GM19372 (cell line): ENCODE results near the gene SRGN.

ENCODE experiments used
- ATAC-seq: cut with Tn5 transposase; IDR thresholded peaks from one replicate; pipeline ENCODE4 v1.9.1; 2021; ENCODE audit warnings: mild to moderate bottlenecking, low read depth, moderate library complexity; ENCODE audit not compliant: unreplicated experiment

Gene SRGN

GRCh38 chr10:69089638-69090599 is 2.0 kb downstream of the SRGN start:
- peak; percentile 37 for ATAC-seq

GRCh38 chr10:69090685-69091084 is 2.8 kb downstream of the SRGN start:
- no peak for ATAC-seq

GRCh38 chr10:69091143-69091651 is 3.3 kb downstream of the SRGN start:
- ATAC-seq, result no peak

- no peak for ATAC-seq
Measured at GRCh38 chr10:69092959-69093850, 5.3 kb downstream of the SRGN start.

GRCh38 chr10:69093933-69094332 is 6.0 kb downstream of the SRGN start:
- ATAC-seq, result no peak

GRCh38 chr10:69096045-69096444 is 8.1 kb downstream of the SRGN start:
- ATAC-seq, result no peak

- no peak for ATAC-seq
Measured at GRCh38 chr10:69097729-69098128, 9.8 kb downstream of the SRGN start.

- ATAC-seq, result no peak
Measured at GRCh38 chr10:69100136-69100872, 12.4 kb downstream of the SRGN start.

- ATAC-seq, result no peak
Measured at GRCh38 chr10:69101451-69102095, 13.7 kb downstream of the SRGN start.

GRCh38 chr10:69102440-69102839 is 14.5 kb downstream of the SRGN start:
- ATAC-seq, result no peak

GRCh38 chr10:69103784-69104183 is 15.9 kb downstream of the SRGN start:
- ATAC-seq, result no peak

- ATAC-seq, result no peak
Measured at GRCh38 chr10:69104994-69105790, 17.3 kb downstream of the SRGN start.

GRCh38 chr10:69107176-69107490 is 19.2 kb downstream of the SRGN start:
- no peak for ATAC-seq

- no peak for ATAC-seq
Measured at GRCh38 chr10:69107699-69108098, 19.8 kb downstream of the SRGN start.

- no peak for ATAC-seq
Measured at GRCh38 chr10:69119896-69120295, 32.0 kb downstream of the SRGN start.

GRCh38 chr10:69123306-69123746 is 35.4 kb downstream of the SRGN start:
- peak; percentile 18 for ATAC-seq

- ATAC-seq, result peak; percentile 88
Measured at GRCh38 chr10:69123747-69124562, 36.1 kb downstream of the SRGN start, which contains the start of gene VPS26A. Gene VPS26A, plus strand, starts transcription at chr10:69124178. Its CDS starts 100 bp downstream, at chr10:69124278.
